CD4-positive, alpha-beta T cell treated with Interleukin-10 for 1 hour (primary cell): Measurements from ENCODE around the gene ALDH1L1.

Experiments
- DNase-seq: peaks from one replicate; pipeline ENCODE4 v3.0.0-alpha.2; 2020

Gene ALDH1L1

DNA sequence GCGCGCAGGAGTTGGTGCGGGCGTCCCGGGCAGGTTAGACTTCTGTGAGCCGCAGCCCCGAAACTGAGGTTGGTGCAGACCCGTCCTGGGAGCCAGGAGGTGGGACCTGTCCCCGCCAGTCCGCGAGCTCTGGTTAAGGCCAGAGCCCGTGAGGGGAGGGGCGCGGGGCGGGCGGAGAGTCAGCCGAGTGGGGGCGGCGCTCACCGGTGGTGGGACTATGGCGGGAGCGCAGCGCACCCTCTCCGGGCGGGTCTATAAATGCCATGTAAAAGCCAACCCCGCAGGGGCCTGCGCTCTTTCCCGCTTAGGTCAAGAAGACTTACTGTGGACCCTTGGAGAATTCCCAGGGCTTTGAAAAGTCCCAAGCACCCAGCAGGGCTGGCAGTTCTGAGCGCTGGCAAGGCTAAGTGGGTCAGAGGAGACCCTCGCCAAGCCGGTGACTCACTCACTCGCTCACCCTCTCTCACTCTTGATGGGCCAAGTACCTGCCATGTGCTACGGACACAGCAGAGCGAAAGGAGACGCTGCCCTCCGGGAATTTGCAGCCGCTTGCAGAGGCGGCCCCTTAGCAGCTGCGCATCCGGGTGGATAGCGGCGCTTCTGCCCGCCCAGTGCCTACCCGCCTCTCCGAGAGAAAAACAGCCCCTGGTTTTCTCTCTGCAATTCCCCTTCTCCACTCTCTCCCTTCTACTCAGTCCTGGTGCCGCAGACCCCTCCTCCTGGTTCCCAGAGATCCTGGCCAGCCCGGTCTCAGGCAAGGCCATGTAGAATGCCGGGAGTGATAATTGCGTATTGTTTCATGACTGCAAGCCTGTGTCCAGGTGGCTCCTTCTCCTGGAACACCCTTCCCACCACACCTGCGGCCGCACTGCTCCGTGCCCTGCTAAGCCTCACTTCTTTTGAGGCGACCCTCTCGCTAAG is at the start of gene ALDH1L1:
TSS of gene ALDH1L1 (minus strand) at position 110 of the 921 bp plus-strand sequence. CDS start 19,607 bp downstream, outside the sequence.
- DNase-seq = no peak

GRCh38 chr3:126226374-126226773 is 46.0 kb upstream of the ALDH1L1 start:
- DNase-seq = no peak

- DNase-seq = no peak
Observed at GRCh38 chr3:126216416-126216815, 36.0 kb upstream of the ALDH1L1 start.

DNA sequence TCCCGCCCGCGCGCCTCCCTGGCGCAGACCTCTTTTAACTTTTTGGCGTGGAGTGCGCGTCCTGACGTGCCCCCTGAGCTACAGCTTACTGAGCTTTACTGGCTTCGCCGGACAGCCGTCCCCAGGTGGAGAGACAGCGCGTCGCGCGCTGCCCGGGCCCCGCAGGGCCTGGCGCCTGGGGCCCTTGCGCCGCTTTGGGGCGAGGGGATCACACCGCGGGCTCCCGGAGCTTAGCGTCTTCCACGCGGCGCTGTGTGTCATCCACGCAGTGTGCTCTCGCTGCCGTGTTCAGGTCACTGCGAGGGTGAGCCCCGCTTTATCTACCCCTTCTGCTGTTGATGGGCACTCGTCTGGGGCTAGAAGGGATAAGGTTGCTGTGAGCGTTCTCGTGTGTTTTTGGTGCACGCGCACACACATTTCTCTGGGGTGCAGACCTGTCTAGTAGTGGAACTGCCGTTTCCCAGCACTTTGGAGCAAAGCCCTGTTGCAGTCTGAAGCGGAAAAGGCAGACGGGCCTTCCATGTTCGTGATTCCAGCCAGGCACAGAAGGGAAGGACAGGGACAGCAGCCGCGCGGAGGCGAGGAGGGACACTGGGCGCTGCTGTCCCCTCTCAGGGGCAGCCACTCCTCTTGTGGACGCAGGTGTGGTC is 33.1 kb upstream of the ALDH1L1 start:
- DNase-seq = no peak

- DNase-seq = no peak
Observed at GRCh38 chr3:126212620-126213378, 32.4 kb upstream of the ALDH1L1 start.

- no peak for DNase-seq
Observed at GRCh38 chr3:126212250-126212619, 31.8 kb upstream of the ALDH1L1 start.

DNA sequence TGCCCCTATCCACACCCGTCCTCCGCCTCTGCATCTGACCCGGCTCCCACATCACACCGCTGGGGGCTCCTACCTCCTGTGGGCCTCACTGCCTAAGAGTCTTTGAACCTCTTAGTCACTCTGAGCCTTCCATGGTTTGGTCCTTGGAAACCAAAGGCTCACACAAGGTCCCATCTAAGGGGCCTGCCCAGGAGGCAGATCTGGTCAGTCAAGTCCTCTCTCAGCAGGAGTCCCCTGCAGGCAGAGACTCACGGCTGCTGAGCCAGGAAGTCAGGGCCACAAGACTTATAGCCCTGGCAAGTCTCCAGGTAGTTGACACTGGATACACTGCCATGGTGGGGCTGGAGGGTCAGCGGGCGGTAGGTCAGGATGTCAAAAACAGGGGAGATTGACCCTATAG is 31.2 kb upstream of the ALDH1L1 start:
- no peak for DNase-seq

GRCh38 chr3:126210606-126211005 is 30.2 kb upstream of the ALDH1L1 start:
- no peak for DNase-seq

DNA sequence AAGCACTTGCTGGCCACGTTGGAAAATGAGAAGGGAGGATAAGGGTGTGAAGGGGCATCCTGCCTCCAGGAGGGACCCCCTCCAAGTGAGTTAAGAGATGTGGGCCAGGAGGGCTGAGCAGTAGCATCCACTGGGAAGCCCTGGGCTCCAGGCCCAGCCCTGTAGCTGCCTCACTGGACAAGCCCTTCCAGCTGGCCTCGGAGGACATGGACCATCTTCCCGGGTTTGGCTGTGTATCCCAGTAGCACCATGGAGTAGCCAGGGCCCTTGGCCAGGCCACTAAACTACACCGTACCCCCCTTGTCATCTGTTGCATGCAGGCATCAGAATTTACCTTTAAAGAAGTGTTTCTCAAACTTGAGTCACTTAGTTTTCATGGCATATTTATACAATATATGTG is 29.4 kb upstream of the ALDH1L1 start:
- no peak for DNase-seq

DNA sequence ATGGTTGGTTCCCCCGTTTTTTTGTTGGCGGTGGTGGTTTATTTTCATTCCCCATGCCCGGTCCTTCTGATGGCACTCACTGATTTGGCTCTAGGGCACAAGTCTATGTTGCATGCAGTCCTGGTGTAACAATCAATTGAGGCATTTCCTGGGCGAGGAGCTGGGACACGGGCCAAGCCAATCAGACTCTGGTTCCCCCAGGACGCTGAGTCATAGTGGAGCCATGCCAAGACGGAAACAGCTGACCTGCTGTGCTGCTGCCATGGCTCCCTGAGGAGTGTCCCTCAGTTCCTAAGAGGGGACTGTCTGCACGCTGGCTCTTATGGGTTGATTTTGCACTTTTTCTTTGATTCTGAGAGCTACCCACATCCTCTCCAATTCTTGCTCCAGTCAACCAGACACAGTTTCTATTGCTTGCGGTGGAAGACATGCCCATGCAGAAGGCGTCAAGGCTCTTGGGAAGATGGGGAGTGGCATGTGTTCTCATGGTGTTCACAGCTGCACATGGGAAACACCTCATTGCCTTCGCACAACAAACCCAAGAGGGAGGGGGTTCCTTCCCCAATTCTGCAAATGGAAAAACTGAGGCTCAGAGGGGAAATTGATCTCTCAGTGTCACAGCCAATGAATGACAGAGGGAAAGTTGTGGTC is 28.3 kb upstream of the ALDH1L1 start:
- no peak for DNase-seq

DNA sequence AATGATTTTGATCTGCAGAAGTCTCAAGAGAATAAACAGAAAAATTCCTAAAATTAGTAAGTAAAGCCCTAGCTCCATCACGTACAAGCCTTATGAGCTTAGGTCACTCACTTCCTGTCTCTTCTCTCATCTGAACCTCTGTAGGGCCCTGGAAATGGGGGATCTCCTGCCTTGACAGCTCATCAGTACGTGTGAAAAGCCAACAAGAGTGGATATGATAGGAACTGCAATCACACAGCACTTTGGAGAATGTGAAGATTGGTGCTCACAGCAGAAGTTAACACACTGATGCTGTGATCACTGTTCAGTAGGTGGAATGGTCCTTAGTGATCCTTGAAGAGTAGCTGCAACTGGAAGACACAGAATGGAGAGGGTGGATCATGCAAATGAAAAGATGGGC is 27.8 kb upstream of the ALDH1L1 start:
- DNase-seq = no peak

DNA sequence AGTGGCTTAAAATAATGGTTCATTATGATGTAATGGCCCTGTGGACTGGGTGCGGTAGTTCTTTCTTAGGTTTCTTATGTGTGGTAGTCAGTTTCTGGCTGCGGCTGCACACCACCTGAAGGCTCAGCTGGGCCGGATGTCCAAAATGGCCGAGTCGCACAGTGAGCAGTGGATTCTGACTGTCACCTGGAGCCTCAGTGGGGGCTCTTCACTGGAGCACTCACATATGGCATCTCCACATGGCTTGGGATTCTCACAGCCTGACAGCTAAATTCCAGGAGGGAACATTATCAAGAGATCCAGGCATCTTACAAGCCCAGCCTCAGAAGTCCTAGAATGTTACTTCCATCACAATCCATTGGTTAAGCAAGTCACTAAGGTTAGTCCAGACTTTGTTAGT is 26.8 kb upstream of the ALDH1L1 start:
- no peak for DNase-seq

- no peak for DNase-seq
Observed at GRCh38 chr3:126205717-126206655, 25.6 kb upstream of the ALDH1L1 start.

DNA sequence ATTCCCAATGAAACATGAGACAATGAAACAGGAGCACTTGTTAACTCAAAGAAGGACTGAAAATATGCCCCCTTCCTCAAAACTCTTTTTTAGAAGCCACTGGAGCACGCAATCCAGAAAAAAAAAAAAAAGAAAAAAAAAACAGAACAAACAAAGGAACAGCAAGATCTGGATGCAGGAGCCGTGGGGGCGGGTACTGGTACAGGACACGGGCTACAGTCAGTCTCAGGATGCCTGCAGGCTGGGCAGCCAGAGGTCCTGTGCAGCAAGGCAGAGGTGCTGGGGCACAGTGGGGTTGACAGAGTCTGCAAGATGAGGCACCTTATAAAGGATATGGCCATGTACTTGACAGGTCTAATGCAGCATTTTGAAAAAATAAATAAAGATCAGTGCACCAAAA is 22.3 kb upstream of the ALDH1L1 start:
- no peak for DNase-seq

DNA sequence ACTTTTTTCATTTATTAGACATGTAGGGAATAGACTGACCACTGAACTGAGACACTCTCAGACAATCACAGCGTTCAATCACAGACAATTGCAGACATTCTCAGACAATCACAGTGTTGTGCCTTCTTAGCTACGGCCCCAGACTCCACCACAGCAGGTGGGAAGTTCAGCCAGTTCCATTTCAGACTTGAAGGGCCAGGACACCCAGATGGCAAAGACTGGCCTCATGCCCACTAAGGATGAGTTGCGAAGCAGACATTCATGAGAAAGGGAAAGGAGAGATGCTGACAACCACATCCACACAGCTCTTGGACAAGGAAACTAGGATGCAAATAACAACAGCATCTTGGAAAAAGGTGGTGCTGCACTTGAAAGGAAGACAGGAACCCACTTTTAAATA is 21.9 kb upstream of the ALDH1L1 start:
- DNase-seq = no peak

DNA sequence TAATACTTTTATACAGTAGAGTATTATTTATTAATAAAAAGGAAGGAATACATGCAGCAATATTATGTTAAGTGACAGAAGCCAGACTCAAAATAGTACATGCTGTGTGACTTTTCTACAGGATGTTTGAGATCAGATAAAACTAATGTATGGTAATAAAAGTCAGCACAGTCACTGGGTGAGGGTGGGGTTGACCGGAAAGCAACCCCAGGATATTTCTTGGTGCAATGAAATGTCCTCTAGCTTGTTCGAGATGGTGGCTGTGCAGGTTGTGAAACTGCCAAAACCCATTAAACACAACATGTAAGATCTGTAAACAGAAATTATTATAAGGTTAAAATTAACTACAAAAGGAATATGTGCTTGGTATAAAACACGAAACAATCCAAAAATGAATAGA is 20.8 kb upstream of the ALDH1L1 start:
- no peak for DNase-seq

- DNase-seq = no peak
Observed at GRCh38 chr3:126200534-126200933, 20.1 kb upstream of the ALDH1L1 start.

DNA sequence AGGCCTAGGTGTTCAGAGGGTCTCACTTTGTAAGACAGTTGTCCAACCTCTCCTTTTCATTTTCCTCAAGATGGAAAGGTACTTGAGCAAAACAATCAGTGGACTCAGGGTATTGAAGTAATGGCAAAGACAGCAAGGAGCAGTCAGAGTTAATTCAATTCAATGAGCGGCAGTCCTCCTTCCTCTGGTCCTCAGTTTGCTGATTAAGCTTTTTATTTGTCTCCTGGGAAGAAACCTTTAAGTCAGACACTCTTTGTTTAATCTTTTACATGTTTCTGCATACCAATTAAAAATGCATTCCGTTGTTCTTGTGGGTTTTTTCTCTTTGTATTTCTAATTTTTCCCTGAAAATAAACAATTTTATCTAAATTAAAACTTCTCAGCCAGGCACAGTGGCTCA is 18.9 kb upstream of the ALDH1L1 start:
- no peak for DNase-seq

GRCh38 chr3:126197854-126198584 is 17.6 kb upstream of the ALDH1L1 start:
- peak; percentile 37 for DNase-seq

DNA sequence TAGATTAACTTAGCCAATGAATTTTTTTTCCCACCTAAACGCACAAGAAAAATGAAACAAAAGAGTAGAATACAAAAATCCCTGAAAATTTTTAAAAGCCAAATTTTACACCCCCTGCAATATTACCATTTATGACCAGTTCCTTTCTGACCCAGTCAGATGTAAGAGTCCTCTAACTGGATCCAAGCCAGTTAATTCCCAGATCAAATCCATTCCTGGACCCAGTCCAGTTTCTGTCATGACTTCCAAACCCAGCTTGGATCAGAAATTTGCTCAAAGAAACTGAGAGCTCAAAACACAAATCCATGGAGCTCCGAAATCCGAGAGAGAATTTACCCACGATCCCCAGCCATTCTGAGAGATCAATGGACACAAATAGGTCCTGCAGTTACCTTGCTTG is 17.0 kb upstream of the ALDH1L1 start:
- no peak for DNase-seq

GRCh38 chr3:126194713-126195305 is 14.4 kb upstream of the ALDH1L1 start:
- no peak for DNase-seq
